Dendritic cell treated with granulocyte-macrophage colony-stimulating factor and Interleukin-4, amounts not matched to agents 40 ng/mL and 50 ng/mL, for 4 days (primary cell): Measurements from ENCODE around the gene IPP.
A peak's percentile ranks its signal among the peaks of the same experiment; 100 is the strongest.
"Not testable (repeated sequence)": the region's sequence is repeated elsewhere in the genome, so short reads cannot be mapped to it uniquely, and the experiment has no call there.

ENCODE experiments used
- H3K27ac Mint-ChIP-seq: one replicate; pipeline ENCODE4 v1.8.0; 2022; ENCODE audit warnings: mild to moderate bottlenecking, mixed read lengths
- H3K27me3 Mint-ChIP-seq: one replicate; pipeline ENCODE4 v1.8.0; 2022; ENCODE audit warnings: mild to moderate bottlenecking, mixed read lengths
- H3K36me3 Mint-ChIP-seq: one replicate; pipeline ENCODE4 v1.8.0; 2022; ENCODE audit warnings: low read depth, mixed read lengths
- H3K4me1 Mint-ChIP-seq: one replicate; pipeline ENCODE4 v1.8.0; 2022; ENCODE audit warnings: low read depth, mixed read lengths
- H3K4me3 Mint-ChIP-seq: one replicate; pipeline ENCODE4 v1.8.0; 2022; ENCODE audit warnings: mild to moderate bottlenecking, moderate library complexity, mixed read lengths
- H3K9me3 Mint-ChIP-seq: one replicate; pipeline ENCODE4 v1.8.0; 2022; ENCODE audit warnings: mixed read lengths
- intact Hi-C: fragments of 100-400 bp; cut with micrococcal nuclease; formaldehyde crosslinking; loops from one replicate; pipeline ENCODE4 v1.15.0; 2022

The IPP gene

DNA sequence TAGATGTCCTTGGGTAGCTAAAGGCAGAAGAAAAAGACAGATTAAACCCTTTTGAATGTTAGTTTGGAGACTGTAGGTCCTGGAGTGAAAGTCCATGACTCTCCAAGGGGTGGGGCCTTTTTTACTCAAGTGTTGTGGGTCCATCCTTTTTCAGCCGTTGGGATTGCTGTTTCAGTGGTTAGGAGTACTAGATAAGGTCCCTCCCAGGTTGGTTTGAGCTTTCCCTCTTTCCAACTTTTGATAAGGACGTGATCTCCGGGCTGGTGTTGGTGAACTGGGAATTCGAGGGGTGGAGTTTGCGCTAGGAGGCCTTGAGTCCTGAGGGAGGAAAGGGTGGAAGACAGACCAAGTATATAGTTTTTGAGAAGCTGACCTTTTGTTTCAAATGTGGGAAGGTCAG lies 5.2 kb upstream of the IPP start:
- H3K36me3 Mint-ChIP-seq = peaks cover 7% of the 10 kb centered on the region
- H3K27ac Mint-ChIP-seq = no peak overlapping the region
- no peak overlapping the region for H3K4me3 Mint-ChIP-seq
- H3K27me3 Mint-ChIP-seq = peaks cover 2% of the 10 kb centered on the region
- H3K9me3 Mint-ChIP-seq = peaks cover 24% of the 10 kb centered on the region
- intact Hi-C loops = no loop called here
- peaks cover 19% of the 10 kb centered on the region for H3K4me1 Mint-ChIP-seq

GRCh38 chr1:45753248-45754037 lies 3.0 kb upstream of the IPP start:
- Mint-ChIP-seq H3K27me3 (peaks cover 2% of the 10 kb centered on the region), H3K4me1 (peaks cover 19% of the 10 kb centered on the region), H3K4me3 (no peak overlapping the region), H3K27ac (no peak overlapping the region), H3K9me3 (peaks cover 24% of the 10 kb centered on the region), H3K36me3 (peaks cover 14% of the 10 kb centered on the region)
- intact Hi-C loops = loop anchor here (5.0 kb wide), 1 partner anchor 49 kb away; the partner anchor contains the start of gene MAST2

- H3K9me3 Mint-ChIP-seq = peaks cover 24% of the 10 kb centered on the region
- peaks cover 14% of the 10 kb centered on the region for H3K36me3 Mint-ChIP-seq
- H3K27me3 Mint-ChIP-seq = peaks cover 2% of the 10 kb centered on the region
- intact Hi-C loops = loop anchor here (5.0 kb wide), 1 partner anchor 50 kb away; the partner anchor contains the start of gene MAST2
- no peak overlapping the region for H3K27ac Mint-ChIP-seq
- peaks cover 19% of the 10 kb centered on the region for H3K4me1 Mint-ChIP-seq
- H3K4me3 Mint-ChIP-seq = no peak overlapping the region
Measured at GRCh38 chr1:45752441-45753052, 2.1 kb upstream of the IPP start.

GRCh38 chr1:45752014-45752413 lies 1.6 kb upstream of the IPP start:
- peaks cover 24% of the 10 kb centered on the region for H3K9me3 Mint-ChIP-seq
- intact Hi-C loops = loop anchor here (5.0 kb wide), 1 partner anchor 50 kb away; the partner anchor contains the start of gene MAST2
- peaks cover 2% of the 10 kb centered on the region for H3K27me3 Mint-ChIP-seq
- H3K36me3 Mint-ChIP-seq = peaks cover 14% of the 10 kb centered on the region
- no peak overlapping the region for H3K4me3 Mint-ChIP-seq
- H3K4me1 Mint-ChIP-seq = peaks cover 19% of the 10 kb centered on the region
- H3K27ac Mint-ChIP-seq = peak overlapping the region; percentile 100

- intact Hi-C loops = loop anchor here (5.0 kb wide), 1 partner anchor 51 kb away; the partner anchor contains the start of gene MAST2
- H3K9me3 Mint-ChIP-seq = peaks cover 24% of the 10 kb centered on the region
- peaks cover 19% of the 10 kb centered on the region for H3K4me1 Mint-ChIP-seq
- peaks cover 14% of the 10 kb centered on the region for H3K36me3 Mint-ChIP-seq
- peak overlapping the region; percentile 78 for H3K4me3 Mint-ChIP-seq
- not testable (repeated sequence) for H3K27me3 Mint-ChIP-seq
- H3K27ac Mint-ChIP-seq = peak overlapping the region; percentile 100
Measured at GRCh38 chr1:45751039-45751838, 786 bp upstream of the IPP start.

GRCh38 chr1:45746922-45747321 lies 3.5 kb downstream of the IPP start:
- Mint-ChIP-seq H3K27me3 (no peaks in the 10 kb centered on the region), H3K36me3 (peaks cover 6% of the 10 kb centered on the region), H3K4me1 (peaks cover 7% of the 10 kb centered on the region), H3K27ac (no peak overlapping the region), H3K9me3 (no peaks in the 10 kb centered on the region), H3K4me3 (no peak overlapping the region)
- intact Hi-C loops = no loop called here

GRCh38 chr1:45739641-45740156 lies 10.8 kb downstream of the IPP start:
- H3K27ac Mint-ChIP-seq, intact Hi-C loops, H3K4me3 Mint-ChIP-seq, H3K36me3 Mint-ChIP-seq, H3K4me1 Mint-ChIP-seq, H3K9me3 Mint-ChIP-seq, H3K27me3 Mint-ChIP-seq: not testable (repeated sequence)

DNA sequence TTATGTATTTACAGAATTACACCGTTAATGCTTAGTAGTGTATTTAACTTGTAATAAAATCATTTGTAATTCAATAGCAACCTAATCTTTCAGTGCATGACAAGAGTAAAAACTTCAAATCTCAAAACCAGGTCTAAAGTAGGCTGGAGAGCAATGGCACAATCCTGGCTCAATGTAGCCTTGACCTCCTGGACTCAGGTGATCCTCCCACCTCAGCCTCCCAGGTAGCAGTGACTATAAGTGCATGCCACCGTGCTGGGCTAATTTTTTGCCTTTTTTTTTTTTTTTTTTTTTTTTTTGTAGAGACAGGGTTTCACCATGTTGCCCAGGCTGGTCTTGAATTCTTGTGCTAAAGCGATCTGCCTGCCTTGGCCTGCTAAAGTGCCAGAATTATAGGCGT lies 11.3 kb downstream of the IPP start:
- Mint-ChIP-seq H3K9me3 (no peaks in the 10 kb centered on the region), H3K27me3 (no peaks in the 10 kb centered on the region), H3K27ac (no peak overlapping the region), H3K36me3 (no peaks in the 10 kb centered on the region), H3K4me3 (no peak overlapping the region), H3K4me1 (no peaks in the 10 kb centered on the region)
- intact Hi-C loops = no loop called here

GRCh38 chr1:45730780-45731319 lies 19.6 kb downstream of the IPP start:
- Mint-ChIP-seq H3K4me1 (no peaks in the 10 kb centered on the region), H3K4me3 (no peak overlapping the region), H3K36me3 (no peaks in the 10 kb centered on the region), H3K9me3 (no peaks in the 10 kb centered on the region), H3K27ac (no peak overlapping the region), H3K27me3 (peaks cover 3% of the 10 kb centered on the region)
- intact Hi-C loops = no loop called here

- no peak overlapping the region for H3K4me3 Mint-ChIP-seq
- H3K9me3 Mint-ChIP-seq = no peaks in the 10 kb centered on the region
- peaks cover 3% of the 10 kb centered on the region for H3K27me3 Mint-ChIP-seq
- intact Hi-C loops = no loop called here
- H3K4me1 Mint-ChIP-seq = no peaks in the 10 kb centered on the region
- no peaks in the 10 kb centered on the region for H3K36me3 Mint-ChIP-seq
- no peak overlapping the region for H3K27ac Mint-ChIP-seq
Measured at GRCh38 chr1:45730075-45730779, 20.2 kb downstream of the IPP start.

DNA sequence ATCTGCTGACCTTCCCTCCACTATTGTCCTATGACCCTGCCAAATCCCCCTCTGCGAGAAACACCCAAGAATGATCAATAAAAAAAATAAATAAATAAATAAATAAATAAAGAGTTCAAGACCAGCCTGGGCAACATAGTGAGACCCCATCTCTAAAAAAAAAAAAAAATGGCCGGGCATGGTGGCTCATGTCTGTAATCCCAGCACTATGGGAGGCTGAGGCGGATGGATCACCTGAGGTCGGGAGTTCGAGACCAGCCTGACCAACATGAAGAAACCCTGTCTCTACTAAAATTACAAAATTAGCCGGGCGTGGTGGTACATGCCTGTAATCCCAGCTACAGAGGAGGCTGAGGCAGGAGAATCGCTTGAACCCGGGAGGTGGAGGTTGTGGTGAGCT lies 24.4 kb downstream of the IPP start:
- intact Hi-C loops, H3K9me3 Mint-ChIP-seq, H3K4me3 Mint-ChIP-seq, H3K27me3 Mint-ChIP-seq, H3K36me3 Mint-ChIP-seq, H3K27ac Mint-ChIP-seq, H3K4me1 Mint-ChIP-seq: not testable (repeated sequence)

- Mint-ChIP-seq H3K9me3 (no peaks in the 10 kb centered on the region), H3K27me3 (no peaks in the 10 kb centered on the region), H3K4me1 (peaks cover 5% of the 10 kb centered on the region), H3K4me3 (no peak overlapping the region), H3K27ac (no peak overlapping the region), H3K36me3 (no peaks in the 10 kb centered on the region)
- intact Hi-C loops = no loop called here
Measured at GRCh38 chr1:45723248-45723930, 27.1 kb downstream of the IPP start.

GRCh38 chr1:45722809-45723208 lies 27.6 kb downstream of the IPP start:
- Mint-ChIP-seq H3K36me3 (no peaks in the 10 kb centered on the region), H3K27me3 (no peaks in the 10 kb centered on the region), H3K27ac (no peak overlapping the region), H3K4me1 (peaks cover 5% of the 10 kb centered on the region), H3K4me3 (no peak overlapping the region), H3K9me3 (no peaks in the 10 kb centered on the region)
- intact Hi-C loops = no loop called here
